Jurkat, Clone E6-1 (cell line): Measurements from ENCODE around the gene PDE1C.

Source experiments
- DNase-seq: peaks from one replicate; pipeline ENCODE4 v3.0.0-alpha.2; 2011; ENCODE audit warnings: low read depth, low spot score
- H3K4me3 ChIP-seq: 2 replicates; pipeline ENCODE4 v1.5.1; 2011; ENCODE audit warnings: mild to moderate bottlenecking, low read length, control low read depth, moderate library complexity

The PDE1C gene

DNA sequence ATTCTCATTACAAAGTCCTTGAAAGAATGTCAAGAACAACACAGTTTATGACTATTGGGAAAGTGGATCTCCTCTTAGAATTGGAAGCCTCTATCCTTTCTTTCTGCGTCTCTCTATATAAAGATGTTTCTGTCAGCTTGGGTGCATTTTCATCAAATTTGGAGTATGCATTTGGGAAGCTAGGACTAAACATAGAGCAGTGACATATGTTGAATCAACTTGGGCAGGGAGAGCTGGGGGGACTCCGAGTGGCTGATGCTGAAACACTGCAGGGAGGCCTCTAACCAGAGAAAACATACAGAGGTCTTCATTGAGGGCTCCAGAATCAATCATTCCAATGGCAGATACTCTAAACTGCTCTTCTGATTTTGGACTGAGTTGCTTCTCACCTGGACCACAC lies 147.4 kb downstream of the PDE1C start:
- DNase-seq, result no peak
- no peak overlapping the region for H3K4me3 ChIP-seq

DNA sequence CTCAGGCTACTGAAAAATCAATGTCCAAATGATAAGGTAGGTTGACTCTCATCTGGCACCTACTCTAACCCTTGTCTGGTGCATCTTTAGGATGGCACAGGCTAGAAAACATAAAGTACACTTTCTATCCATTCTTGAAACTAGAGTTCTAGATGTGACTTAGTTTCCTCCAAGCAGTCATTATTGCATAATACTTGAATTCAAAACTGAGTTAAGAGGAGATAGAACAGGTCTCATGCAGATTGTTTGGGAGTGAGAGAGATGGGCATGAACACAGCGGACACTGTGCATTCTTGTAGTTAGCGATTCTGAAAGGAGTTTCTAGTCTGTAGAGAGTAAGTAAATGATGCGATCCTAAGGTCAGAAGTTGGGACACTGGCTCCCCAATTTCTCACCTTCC lies 149.2 kb downstream of the PDE1C start:
- DNase-seq, result no peak
- H3K4me3 ChIP-seq, result no peak overlapping the region

DNA sequence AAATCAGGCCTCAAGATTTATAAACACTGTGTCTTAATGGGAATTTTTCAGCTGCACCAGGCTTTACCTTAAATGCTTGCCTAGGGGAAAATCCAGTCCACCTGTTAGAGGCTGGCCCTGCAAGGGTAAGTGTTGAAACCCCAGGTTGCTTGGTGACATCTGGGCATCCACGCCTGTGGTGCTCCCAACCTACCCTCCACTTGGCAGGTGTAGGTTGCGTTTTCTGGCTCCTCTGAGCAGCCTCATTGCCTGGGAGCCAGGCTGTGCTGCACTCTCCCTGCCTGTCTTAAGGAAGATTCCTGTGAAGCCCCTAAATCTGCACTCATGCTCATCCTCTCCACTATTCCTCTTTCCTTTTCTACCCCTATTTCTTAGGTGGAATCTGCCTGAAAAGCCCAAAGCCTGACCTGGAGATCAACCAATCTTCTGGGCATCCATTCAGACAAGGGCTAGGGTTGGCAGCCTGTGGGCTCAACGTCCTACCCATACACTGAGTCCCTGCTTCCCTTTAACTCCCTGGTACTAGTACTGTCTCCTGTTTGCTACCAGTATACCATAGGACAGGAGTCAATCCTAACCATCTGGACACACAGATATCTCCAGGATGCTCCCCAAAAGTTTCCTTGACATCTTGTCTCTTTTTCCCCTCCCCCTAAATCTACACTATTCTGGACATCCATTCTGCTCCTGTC lies 150.4 kb downstream of the PDE1C start:
- no peak for DNase-seq

DNA sequence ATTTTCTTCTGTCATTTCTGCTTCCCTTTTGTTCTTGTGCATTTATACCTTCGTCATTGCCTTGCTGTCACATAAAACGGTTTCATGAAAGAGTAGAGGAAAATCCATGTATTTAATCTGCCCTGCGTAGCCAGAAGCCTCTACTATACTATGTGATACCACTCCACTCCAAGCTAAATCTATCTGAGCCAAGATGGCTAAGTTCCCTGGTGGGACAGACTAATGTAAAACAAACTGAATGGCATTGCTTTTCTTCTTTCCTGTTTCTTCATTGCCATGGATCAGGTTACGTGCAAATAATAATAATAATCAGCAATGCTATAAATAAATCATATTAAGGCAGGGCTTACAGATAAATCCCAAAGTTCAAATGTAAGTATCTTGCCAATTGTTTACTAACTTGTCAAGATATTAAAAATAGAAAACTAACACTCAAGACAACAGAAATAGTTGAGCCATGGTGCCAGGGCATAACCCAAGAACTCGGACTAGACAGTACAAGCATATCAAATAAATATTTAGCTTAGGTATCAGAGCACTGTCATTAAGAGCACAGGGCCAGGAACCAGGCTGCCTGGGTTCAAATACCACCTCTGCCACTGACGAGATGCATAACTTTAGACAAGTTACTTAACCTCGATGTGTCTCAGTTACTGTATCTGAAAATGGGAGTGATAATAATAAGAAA lies 151.4 kb downstream of the PDE1C start:
- no peak overlapping the region for H3K4me3 ChIP-seq
- no peak for DNase-seq

More for the DNA sequence above, 150.4 kb downstream of the PDE1C start:
- H3K4me3 ChIP-seq, result no peak overlapping the region

DNA sequence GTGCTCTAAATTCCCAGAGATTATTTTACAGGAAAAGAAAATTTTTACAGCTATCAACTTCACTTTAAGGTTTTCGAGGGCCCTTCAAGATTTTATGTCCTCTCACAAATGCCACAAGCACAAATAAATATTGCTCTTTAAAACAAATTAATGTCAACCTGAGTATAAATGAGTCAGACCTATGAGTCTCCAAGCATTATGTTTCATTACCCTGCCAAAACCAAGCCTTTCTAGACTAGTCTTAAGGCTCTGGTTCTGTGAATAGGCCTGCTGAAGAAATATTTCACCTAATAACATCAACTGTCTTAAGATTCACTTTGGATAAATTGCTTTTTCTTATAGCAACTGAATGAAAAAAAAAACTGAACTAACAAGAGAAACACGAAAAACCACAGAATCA lies 153.0 kb downstream of the PDE1C start:
- no peak for DNase-seq
- no peak overlapping the region for H3K4me3 ChIP-seq

DNA sequence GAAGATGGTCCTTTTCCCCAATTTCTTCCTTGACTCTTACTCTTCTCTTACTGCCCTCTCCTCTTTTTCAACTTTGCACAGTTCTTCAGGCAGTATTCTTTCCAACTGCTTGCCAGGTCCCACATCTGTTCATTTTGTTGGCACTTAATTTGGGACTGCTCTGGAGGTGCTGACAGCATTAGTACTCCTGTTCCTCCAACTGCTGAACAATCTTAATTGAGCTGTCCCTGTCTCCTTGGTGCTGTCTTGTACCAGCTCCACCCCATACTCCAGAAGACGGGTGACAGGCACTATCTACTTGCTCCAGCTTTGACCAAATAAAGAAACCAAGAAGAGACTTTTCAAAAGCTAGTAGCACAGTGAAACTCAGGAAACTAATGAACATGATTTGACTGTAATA lies 160.0 kb downstream of the PDE1C start:
- no peak for DNase-seq
- no peak overlapping the region for H3K4me3 ChIP-seq

DNA sequence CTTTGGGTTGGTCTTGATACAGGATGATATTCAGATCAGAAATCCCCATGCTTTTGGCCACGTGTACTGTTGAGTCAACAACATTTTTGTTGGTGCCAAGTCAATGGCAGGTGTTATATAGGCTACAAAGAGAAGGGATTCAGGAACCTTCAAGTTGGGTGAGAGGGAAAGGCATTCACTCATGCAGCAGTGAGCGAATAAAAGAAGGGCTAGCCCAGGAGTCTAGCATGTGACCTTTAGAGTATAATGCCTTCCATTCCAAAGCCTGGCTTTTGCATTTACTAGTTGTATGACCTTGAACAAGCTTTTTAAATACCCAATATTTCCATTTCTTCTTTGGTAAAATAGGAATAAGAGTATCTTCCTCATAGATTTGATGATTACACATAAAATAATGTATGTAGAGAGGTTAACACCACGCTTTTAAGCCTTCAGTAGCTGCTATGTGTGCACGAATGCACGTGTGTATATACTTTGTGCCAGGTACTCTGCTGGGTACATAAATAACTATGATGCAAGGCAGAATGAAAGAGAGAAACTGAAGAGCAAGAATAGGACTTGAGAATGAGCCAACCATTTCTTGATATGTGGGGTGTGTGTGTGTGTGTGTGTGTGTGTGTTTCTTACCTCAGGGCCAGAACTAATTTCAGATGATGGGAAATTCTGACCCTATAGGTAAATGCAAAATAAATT lies 163.6 kb downstream of the PDE1C start:
- no peak for DNase-seq
- no peak overlapping the region for H3K4me3 ChIP-seq

DNA sequence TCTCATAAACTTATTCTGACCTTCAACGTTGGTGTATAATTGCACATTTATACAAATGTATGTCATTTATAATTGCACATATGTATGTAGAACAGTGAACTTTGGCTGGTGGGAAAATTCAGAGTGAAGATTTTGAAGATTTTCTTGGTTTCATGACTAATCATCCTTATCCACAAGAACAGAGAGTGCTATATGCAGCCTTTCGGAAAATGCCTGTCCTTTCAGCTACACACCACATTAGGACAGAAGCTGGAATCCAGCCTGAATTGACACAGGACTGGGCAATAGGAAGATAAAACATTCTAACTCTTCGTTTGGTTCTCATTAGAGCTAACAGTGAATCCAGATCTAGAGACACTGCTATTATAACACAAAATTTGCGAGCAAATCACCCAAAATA lies 166.2 kb downstream of the PDE1C start:
- H3K4me3 ChIP-seq, result no peak overlapping the region
- no peak for DNase-seq

DNA sequence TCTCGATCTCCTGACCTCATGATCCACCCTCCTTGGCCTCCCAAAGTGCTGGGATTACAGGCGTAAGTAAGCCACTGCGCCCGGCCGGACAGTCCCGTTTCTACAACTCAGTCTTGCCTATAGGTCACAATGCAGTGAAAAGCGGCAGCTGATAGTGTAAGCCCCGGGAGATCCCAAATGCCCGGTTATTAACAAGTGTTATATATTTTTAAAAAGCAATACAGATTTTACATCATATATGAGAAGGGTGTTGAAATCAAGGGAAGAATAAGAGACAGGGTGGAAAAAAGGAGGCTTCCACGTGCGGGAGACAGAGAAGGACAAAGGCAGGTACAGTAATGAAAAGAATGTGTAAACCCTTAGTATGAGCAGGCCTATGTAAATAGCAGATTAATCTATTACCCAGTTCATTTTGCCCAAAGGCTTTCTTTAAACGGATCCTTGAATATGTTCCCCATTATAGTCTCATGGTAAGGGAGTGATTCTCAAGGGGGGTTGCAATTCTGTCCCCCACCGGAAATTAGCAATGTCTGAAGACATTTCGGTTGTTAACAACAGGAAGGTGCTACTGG lies 170.8 kb downstream of the PDE1C start:
- no peak for DNase-seq
- H3K4me3 ChIP-seq, result no peak overlapping the region

DNA sequence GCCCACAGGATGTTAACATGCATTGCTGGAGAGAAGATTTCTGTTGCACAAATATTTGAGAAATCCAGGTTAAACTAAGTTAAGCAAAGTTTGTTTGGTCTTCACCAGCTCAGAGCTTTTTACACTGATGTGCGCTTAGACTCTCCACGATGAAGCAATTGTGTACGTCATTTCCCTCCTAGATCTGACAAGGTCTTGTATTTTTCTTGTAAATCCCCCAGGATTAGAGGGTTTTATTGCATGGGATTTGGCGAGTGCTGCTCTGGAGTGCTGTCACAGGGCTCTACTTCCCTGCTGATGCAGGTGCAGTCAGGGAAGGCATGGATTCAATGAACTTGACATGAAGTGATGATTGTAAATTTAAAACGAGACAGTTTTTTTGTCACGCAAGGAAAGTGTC lies 173.3 kb downstream of the PDE1C start:
- DNase-seq, result no peak
- no peak overlapping the region for H3K4me3 ChIP-seq

DNA sequence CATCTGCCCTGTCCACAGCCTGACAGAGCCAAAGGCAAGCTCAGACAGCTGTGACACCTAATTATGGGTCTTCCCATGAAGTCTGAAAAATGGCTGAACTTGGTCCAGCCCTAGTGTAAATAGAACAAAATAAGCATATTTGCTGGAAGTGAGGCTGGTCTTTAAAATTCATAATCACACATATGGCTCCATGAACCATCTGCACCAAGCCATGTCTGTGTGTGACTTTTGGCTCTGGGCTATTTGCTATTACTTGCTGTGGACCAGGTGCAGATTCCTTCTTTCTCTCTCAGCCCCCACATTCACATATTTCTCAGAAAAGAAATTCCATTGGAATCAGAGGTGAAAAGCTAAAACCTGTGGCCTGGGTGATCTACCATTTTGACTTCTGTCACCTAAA lies 175.9 kb downstream of the PDE1C start:
- no peak for DNase-seq
- no peak overlapping the region for H3K4me3 ChIP-seq

DNA sequence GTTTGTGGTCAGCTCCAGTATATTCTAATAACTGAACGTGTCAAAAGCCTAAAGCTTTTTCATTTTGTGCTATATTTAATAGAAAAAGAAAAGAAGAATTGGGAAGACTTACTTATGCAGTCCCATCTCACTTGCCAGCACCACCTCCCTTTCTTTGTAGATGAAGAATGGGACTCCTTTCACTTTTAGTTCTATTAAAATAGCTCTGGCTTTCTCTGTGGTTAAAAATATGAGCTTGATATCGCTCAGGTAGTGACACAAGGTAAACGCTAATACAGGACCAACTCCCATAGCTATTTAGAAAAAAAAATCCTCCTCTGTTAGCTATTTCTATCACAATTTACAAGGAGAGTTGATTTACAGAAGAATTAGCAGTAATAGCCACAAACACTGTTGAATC lies 176.8 kb downstream of the PDE1C start:
- no peak overlapping the region for H3K4me3 ChIP-seq
- no peak for DNase-seq

DNA sequence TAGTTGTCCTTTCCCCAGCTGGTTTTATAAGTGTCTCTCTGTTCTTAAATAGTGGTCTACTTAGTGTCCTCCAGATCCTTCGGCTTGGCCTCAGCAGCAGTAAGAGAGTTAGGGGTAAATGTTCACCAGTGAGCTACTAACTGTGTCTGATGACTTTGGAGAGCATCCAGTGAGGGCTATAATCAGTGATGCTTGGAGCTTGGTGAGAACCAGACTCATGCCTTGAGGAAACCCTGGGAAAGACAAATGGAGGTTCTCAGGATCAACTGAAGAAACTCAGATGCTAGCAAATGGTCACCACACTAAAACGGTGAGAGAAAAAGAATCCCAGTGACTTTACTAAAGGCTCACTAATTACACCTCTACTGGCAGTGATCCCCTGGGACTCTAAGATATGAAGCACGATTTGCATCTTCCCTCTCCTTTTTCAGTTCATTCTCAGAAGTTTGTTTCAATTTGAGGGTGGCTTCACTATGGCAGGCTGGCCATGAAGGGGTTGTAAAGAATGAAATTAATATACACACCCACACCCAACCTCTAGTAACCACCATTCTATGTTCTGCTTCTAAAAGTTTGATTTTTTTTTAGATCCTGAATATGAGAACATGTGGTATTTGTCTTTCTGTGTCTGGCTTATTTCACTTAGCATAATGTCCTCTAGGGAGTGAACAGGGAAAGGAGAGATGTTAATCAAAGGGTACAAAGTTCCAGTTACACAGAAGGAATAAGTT lies 177.9 kb downstream of the PDE1C start:
- H3K4me3 ChIP-seq, result no peak overlapping the region
- DNase-seq, result no peak

DNA sequence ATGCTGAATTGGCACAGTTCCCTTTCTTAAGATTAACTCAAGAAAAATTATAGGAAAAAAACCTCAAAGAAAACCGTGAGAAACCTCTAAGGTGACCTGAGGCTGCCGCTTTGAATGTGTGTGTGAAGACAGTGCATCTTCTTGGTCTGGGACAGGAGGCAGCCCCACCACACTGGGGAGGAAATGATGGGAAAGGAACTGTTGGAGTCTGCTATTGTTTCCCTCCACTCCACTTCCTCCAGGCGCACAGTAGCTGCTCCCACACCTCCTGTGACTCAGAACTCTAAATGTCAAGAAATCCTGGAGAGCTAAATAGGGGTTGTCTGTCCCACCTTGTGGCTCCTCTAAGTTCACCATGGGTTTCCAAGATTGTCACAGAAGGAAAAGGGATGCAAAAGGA lies 179.4 kb downstream of the PDE1C start:
- DNase-seq, result no peak
- no peak overlapping the region for H3K4me3 ChIP-seq

DNA sequence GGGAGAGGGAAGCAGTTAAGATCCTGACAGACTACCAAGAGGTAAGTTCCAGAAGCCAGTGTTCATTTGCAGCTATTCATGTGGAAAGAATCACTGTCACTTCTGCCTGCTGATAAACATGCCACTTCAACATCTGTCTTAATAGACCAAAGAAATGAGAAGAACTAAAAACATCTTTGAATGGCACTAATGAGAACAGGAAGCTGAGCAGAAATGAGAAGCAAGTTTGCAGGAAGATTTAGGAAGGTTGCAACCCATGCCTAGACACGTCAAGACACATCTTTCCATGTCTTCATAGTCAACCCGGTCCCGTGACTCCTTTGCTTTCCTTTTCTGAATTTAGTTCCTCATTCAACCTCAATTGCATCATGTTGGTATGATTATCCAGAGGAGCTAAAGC lies 180.0 kb downstream of the PDE1C start:
- no peak overlapping the region for H3K4me3 ChIP-seq
- no peak for DNase-seq

DNA sequence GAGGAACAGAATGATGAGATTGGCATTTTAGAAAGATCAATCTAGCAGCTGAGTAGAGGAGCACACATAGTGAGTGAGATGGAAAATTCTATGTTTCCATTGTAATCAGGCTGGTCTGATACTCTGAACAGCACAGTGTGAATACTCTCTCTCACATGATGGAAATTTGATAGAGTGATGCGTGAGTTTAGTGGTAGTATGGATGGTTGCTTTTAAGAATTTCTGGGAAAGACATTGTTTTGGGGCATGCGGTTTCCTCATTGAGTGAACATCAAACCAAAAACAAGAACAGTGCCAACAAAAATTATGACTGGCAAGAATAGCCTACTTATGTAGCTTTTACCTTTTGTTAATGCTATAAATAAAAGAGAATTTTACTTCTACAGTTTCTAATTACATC lies 183.2 kb downstream of the PDE1C start:
- no peak for DNase-seq
- H3K4me3 ChIP-seq, result no peak overlapping the region

DNA sequence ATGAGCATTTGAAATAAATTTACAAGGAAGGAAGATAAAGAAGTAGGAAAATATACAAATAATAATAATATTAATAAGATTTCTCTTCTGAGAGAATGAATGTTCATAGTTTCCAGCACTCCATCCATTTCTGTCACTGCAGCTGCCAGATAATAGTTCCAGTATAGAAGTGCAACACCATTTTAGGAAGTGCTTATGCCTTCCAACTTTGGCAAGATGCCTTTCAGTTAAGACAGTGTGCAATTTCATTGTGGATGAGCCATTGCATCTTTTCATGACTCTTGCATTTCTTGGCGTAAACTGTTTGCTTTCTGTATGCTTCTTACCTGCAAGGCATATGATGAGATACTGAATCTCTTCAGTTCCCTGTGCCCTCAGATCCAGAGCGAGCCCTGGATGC lies 185.0 kb downstream of the PDE1C start:
- no peak overlapping the region for H3K4me3 ChIP-seq
- DNase-seq, result no peak

DNA sequence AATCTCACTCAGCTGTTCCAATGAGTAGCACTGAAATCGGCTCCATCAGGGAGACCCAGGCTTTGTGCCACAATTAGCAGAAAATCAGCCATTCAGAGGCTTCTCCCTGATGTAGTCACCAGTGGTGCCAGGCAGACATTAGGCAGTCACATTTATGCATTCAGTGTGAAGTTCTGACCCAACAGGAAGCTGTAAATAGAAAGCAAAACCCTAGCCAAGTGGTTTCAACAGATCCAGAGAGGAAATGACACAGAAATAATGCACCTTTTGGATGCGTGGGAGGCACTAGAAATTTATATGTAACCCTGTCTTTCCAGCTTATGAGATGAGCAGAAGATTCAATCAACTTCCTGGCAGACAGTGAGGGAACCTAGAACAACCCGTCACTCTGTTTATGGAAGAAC lies 186.4 kb downstream of the PDE1C start:
- no peak overlapping the region for H3K4me3 ChIP-seq
- no peak for DNase-seq

DNA sequence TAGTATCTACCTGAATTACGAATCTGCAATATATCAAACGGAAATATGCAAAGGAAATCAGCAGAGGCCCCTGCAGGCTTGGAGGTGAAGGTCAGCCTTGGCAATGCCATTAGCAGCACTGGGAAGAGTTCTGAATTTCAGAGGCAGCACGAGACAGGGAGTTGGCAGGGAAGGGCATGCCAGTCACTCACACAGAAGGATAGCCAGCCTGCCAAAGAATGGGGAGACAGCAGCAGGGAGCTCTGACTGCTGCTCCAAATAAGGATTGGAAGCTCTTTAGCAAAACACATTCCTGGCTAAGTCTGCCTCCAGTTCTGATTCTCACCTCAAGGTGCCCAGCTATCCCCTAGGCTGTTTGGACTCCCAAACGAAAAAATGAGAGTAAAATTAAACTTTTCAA lies 188.0 kb downstream of the PDE1C start:
- no peak overlapping the region for H3K4me3 ChIP-seq
- no peak for DNase-seq

DNA sequence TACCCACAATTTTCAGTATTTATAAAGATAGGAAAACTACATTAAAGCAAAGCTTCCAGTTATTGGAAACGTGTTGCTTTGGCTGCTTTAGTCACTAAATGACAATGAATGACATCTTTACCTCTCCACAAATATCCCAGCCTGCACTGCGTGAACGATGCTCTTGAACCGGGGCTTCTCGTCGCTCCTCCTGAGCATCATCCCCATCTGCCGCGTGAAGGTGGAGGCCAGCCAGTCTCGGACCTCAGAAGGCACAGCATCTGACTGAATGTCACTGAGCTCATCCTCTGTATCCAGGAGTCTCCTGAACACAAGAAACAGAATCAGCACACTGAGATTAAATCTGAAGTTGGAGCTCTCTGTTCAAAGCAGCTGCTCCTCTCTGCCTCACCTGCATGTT lies 191.3 kb downstream of the PDE1C start:
- H3K4me3 ChIP-seq, result no peak overlapping the region
- DNase-seq, result no peak
